ENCODE results near the gene TNFRSF25.

The TNFRSF25 gene

DNA sequence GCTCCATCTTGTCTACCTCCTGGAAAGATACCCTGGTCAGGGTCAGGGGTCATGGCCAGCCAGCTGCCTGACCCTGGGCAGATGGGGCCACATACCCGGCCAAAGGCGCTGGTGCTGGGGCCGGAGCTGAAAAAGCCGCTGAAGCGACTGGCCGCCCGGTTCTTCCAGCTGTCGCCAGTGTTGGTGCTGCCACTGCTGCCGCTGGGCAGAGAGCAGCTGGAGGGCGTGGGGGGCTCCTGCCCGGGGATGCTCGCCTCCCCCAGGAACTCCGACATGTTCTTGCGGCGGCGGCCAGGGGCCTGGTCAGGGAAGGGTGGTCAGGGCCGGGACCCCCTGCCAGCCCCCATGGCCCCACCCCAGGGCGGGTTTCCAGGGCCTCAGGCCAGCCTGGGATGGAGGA is 7.2 kb upstream of the TNFRSF25 start:
- no peak for DNase-seq
- Histone ChIP-seq H3K4me1 (no peaks in the 10 kb centered on the region), H3K27me3 (peaks cover 0 to 5% of the 10 kb centered on the region in 2 donors), H3K36me3 (peaks cover 0 to 63% (median 45%) of the 10 kb centered on the region in 3 donors), H3K9me3 (no peaks in the 10 kb centered on the region), H3K4me3 (no peak overlapping the region), H3K27ac (no peak overlapping the region)
- intact Hi-C loops (cut with DNase I; ENCODE audit: low total_unique reads) = no loop called here
- TF ChIP-seq CTCF (IDR thresholded peaks at IDR 0.05) = no peak

- peaks cover 0 to 70% (median 52%) of the 10 kb centered on the region in 3 donors for H3K36me3 ChIP-seq
Measured at GRCh38 chr1:6472391-6472790, 6.4 kb upstream of the TNFRSF25 start.

GRCh38 chr1:6471970-6472368 is 6.0 kb upstream of the TNFRSF25 start:
- Histone ChIP-seq H3K4me3 (no peak overlapping the region), H3K4me1 (no peaks in the 10 kb centered on the region), H3K27ac (no peak overlapping the region), H3K9me3 (no peaks in the 10 kb centered on the region), H3K27me3 (peaks cover 0 to 14% of the 10 kb centered on the region in 2 donors), H3K36me3 (peaks cover 0 to 73% (median 53%) of the 10 kb centered on the region in 3 donors)
- no peak for TF ChIP-seq CTCF (IDR thresholded peaks at IDR 0.05)
- DNase-seq = no peak
- intact Hi-C loops (cut with DNase I; ENCODE audit: low total_unique reads) = no loop called here

More at GRCh38 chr1:6472391-6472790, 6.4 kb upstream of the TNFRSF25 start:
- no peak overlapping the region for H3K27ac ChIP-seq
- H3K4me1 ChIP-seq = no peaks in the 10 kb centered on the region
- no peaks in the 10 kb centered on the region for H3K9me3 ChIP-seq
- DNase-seq = no peak
- H3K4me3 ChIP-seq = no peak overlapping the region
- H3K27me3 ChIP-seq = peaks cover 0 to 11% of the 10 kb centered on the region in 2 donors
- intact Hi-C loops (cut with DNase I; ENCODE audit: low total_unique reads) = no loop called here
- no peak for TF ChIP-seq CTCF (IDR thresholded peaks at IDR 0.05)

GRCh38 chr1:6471086-6471969 is 5.4 kb upstream of the TNFRSF25 start:
- H3K27ac ChIP-seq = no peak overlapping the region
- H3K36me3 ChIP-seq = peaks cover 0 to 73% (median 53%) of the 10 kb centered on the region in 3 donors
- no peak for TF ChIP-seq CTCF (IDR thresholded peaks at IDR 0.05)
- no peak for DNase-seq
- intact Hi-C loops (cut with DNase I; ENCODE audit: low total_unique reads) = no loop called here
- no peaks in the 10 kb centered on the region for H3K9me3 ChIP-seq
- no peak overlapping the region for H3K4me3 ChIP-seq
- H3K4me1 ChIP-seq = no peaks in the 10 kb centered on the region
- peaks cover 0 to 20% of the 10 kb centered on the region in 2 donors for H3K27me3 ChIP-seq

DNA sequence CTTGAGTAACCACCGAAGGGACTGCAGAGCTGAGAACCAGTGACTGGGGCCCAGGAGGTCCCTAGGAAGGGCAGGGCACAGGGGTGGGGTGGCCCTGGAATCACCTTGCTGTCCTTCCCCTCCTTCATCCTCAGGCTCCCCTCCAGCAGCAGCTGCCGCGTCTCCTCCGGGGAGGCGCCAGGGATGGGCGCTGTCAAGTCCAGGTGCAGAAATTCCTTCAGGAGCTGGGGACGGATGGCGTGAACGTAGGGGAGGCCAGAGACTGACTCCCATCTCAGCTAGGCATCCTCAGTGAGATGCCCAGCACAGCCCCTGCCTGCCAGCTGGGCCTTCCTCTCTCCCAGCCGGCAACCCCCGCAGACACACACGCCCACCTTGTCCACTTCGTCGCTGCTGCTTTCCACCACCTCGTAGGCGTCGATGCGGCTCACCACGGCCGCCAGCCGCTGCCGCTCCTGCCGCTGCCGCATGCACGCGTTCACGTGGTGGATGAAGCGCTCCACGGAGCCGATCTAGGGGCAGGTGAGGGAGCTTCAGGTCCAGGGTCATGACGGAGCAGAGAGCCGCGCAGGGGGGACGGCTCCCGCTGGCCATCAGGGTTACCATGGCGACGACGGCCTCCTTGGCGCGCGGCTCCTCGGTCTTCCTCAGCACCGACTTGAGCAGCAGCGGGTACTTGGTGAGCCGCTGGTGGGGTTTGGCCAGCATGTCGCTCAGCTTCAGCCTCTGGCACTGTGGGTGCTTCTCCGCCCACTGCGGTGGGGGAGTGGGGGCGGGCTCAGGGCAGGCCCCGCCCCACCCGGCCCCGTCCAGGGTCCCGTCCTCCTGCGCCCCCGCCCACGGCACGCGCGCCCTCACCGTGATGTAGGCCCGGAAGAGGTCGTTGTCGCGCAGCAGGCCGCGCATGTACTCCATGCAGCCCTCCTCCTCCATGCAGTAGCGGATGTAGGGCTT is 4.4 kb upstream of the TNFRSF25 start:
- H3K36me3 ChIP-seq = peaks cover 0 to 73% (median 53%) of the 10 kb centered on the region in 3 donors

More for the DNA sequence above, 4.4 kb upstream of the TNFRSF25 start:
- no peak overlapping the region for H3K4me3 ChIP-seq
- H3K27ac ChIP-seq = no peak overlapping the region
- H3K9me3 ChIP-seq = no peaks in the 10 kb centered on the region
- TF ChIP-seq CTCF (IDR thresholded peaks at IDR 0.05) = no peak
- DNase-seq = no peak
- H3K27me3 ChIP-seq = peaks cover 0 to 29% of the 10 kb centered on the region in 2 donors
- H3K4me1 ChIP-seq = no peaks in the 10 kb centered on the region
- intact Hi-C loops (cut with DNase I; ENCODE audit: low total_unique reads) = no loop called here

Measured in tibial artery (tissue), 4 donors.